ENCODE data around the gene POLDIP3.
A peak's percentile ranks its signal among the peaks of the same experiment; 100 is the strongest.
"Not testable (repeated sequence)": the region's sequence is repeated elsewhere in the genome, so short reads cannot be mapped to it uniquely, and the experiment has no call there.

Gene POLDIP3

GRCh38 chr22:42582987-42583386 lies 31.7 kb downstream of the POLDIP3 start:
- DNase-seq: no peak

GRCh38 chr22:42581762-42582716 lies 32.6 kb downstream of the POLDIP3 start:
- peak; percentile 13 for DNase-seq

GRCh38 chr22:42581194-42581761 lies 33.4 kb downstream of the POLDIP3 start:
- DNase-seq: not testable (repeated sequence)

- DNase-seq: not testable (repeated sequence)
These were observed 34.6 kb downstream of the POLDIP3 start for GRCh38 chr22:42580040-42580439.

GRCh38 chr22:42577623-42578240 lies 37.0 kb downstream of the POLDIP3 start:
- DNase-seq: no peak

- not testable (repeated sequence) for DNase-seq
These were observed 37.5 kb downstream of the POLDIP3 start for GRCh38 chr22:42577141-42577540.

- not testable (repeated sequence) for DNase-seq
These were observed 38.6 kb downstream of the POLDIP3 start for GRCh38 chr22:42575996-42576574.

GRCh38 chr22:42574468-42574867 lies 40.2 kb downstream of the POLDIP3 start:
- DNase-seq: not testable (repeated sequence)

- not testable (repeated sequence) for DNase-seq
These were observed 40.6 kb downstream of the POLDIP3 start for GRCh38 chr22:42574046-42574445.

GRCh38 chr22:42571068-42571467 lies 43.6 kb downstream of the POLDIP3 start:
- DNase-seq: not testable (repeated sequence)

GRCh38 chr22:42570580-42570979 lies 44.1 kb downstream of the POLDIP3 start:
- not testable (repeated sequence) for DNase-seq

- not testable (repeated sequence) for DNase-seq
These were observed 46.7 kb downstream of the POLDIP3 start for GRCh38 chr22:42567950-42568349.

GRCh38 chr22:42565956-42566355 lies 48.7 kb downstream of the POLDIP3 start:
- no peak for DNase-seq

- DNase-seq: no peak
These were observed 50.0 kb downstream of the POLDIP3 start for GRCh38 chr22:42564699-42565098.

GRCh38 chr22:42563943-42564342 lies 50.7 kb downstream of the POLDIP3 start:
- DNase-seq: not testable (repeated sequence)

- no peak for DNase-seq
These were observed 52.0 kb downstream of the POLDIP3 start for GRCh38 chr22:42562684-42563083.

- DNase-seq: no peak
These were observed 52.4 kb downstream of the POLDIP3 start for GRCh38 chr22:42562279-42562678.

- no peak for DNase-seq
These were observed 52.8 kb downstream of the POLDIP3 start for GRCh38 chr22:42561856-42562255.

- DNase-seq: no peak
These were observed 53.9 kb downstream of the POLDIP3 start for GRCh38 chr22:42560781-42561180.

GRCh38 chr22:42560381-42560780 lies 54.3 kb downstream of the POLDIP3 start:
- no peak for DNase-seq

- DNase-seq: peak; percentile 52
These were observed 61.0 kb downstream of the POLDIP3 start, which contains the start of gene SERHL2 for GRCh38 chr22:42553475-42554361. Gene SERHL2, plus strand, starts transcription at chr22:42553956. Its CDS starts 65 bp downstream, at chr22:42554021.

GRCh38 chr22:42552294-42552647 lies 62.4 kb downstream of the POLDIP3 start:
- not testable (repeated sequence) for DNase-seq
